ENCODE measurements around the gene EDNRA.

- TF ChIP-seq, protein P1, sequence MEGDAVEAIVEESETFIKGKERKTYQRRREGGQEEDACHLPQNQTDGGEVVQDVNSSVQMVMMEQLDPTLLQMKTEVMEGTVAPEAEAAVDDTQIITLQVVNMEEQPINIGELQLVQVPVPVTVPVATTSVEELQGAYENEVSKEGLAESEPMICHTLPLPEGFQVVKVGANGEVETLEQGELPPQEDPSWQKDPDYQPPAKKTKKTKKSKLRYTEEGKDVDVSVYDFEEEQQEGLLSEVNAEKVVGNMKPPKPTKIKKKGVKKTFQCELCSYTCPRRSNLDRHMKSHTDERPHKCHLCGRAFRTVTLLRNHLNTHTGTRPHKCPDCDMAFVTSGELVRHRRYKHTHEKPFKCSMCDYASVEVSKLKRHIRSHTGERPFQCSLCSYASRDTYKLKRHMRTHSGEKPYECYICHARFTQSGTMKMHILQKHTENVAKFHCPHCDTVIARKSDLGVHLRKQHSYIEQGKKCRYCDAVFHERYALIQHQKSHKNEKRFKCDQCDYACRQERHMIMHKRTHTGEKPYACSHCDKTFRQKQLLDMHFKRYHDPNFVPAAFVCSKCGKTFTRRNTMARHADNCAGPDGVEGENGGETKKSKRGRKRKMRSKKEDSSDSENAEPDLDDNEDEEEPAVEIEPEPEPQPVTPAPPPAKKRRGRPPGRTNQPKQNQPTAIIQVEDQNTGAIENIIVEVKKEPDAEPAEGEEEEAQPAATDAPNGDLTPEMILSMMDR (IDR thresholded peaks at IDR 0.05), result no peak
- no peak for TF ChIP-seq POLR2A (IDR thresholded peaks at IDR 0.05)
- no peak for TF ChIP-seq EP300 (IDR thresholded peaks at IDR 0.05)
Measured at GRCh38 chr4:147580396-147580795, 99.5 kb downstream of the EDNRA start.
